ENCODE results near the gene KCNMA1.

Gene KCNMA1

GRCh38 chr10:77034240-77034639 is 603.4 kb downstream of the KCNMA1 start:
- no peak for TF ChIP-seq CTCF (IDR thresholded peaks at IDR 0.05; ENCODE audit: insufficient read depth, low read depth, low read length, missing control alignments)
- H3K4me3 ChIP-seq (ENCODE audit: low read depth, low read length), result no peak overlapping the region
- DNase-seq (ENCODE audit: low read depth), result no peak

- DNase-seq (ENCODE audit: low read depth), result no peak
- no peak for TF ChIP-seq CTCF (IDR thresholded peaks at IDR 0.05; ENCODE audit: insufficient read depth, low read depth, low read length, missing control alignments)
- no peak overlapping the region for H3K4me3 ChIP-seq (ENCODE audit: low read depth, low read length)
These were observed 605.4 kb downstream of the KCNMA1 start for GRCh38 chr10:77032188-77032570.

- H3K4me3 ChIP-seq (ENCODE audit: low read depth, low read length), result no peak overlapping the region
These were observed 605.9 kb downstream of the KCNMA1 start for GRCh38 chr10:77031531-77032187.

GRCh38 chr10:77030974-77031373 is 606.6 kb downstream of the KCNMA1 start:
- DNase-seq (ENCODE audit: low read depth), result no peak
- no peak overlapping the region for H3K4me3 ChIP-seq (ENCODE audit: low read depth, low read length)
- no peak for TF ChIP-seq CTCF (IDR thresholded peaks at IDR 0.05; ENCODE audit: insufficient read depth, low read depth, low read length, missing control alignments)

More at GRCh38 chr10:77031531-77032187, 605.9 kb downstream of the KCNMA1 start:
- no peak for TF ChIP-seq CTCF (IDR thresholded peaks at IDR 0.05; ENCODE audit: insufficient read depth, low read depth, low read length, missing control alignments)
- DNase-seq (ENCODE audit: low read depth), result no peak

- H3K4me3 ChIP-seq (ENCODE audit: low read depth, low read length), result no peak overlapping the region
- no peak for DNase-seq (ENCODE audit: low read depth)
- no peak for TF ChIP-seq CTCF (IDR thresholded peaks at IDR 0.05; ENCODE audit: insufficient read depth, low read depth, low read length, missing control alignments)
These were observed 607.6 kb downstream of the KCNMA1 start for GRCh38 chr10:77029777-77030717.

- no peak for DNase-seq (ENCODE audit: low read depth)
- no peak overlapping the region for H3K4me3 ChIP-seq (ENCODE audit: low read depth, low read length)
These were observed 609.6 kb downstream of the KCNMA1 start for GRCh38 chr10:77028042-77028441.

More at GRCh38 chr10:77028042-77028441, 609.6 kb downstream of the KCNMA1 start:
- TF ChIP-seq CTCF (IDR thresholded peaks at IDR 0.05; ENCODE audit: insufficient read depth, low read depth, low read length, missing control alignments), result no peak

Measured in GM12865 (cell line).